Neural crest cell (in vitro differentiated cells): Measurements from ENCODE around the gene NPTN. TPM values are rescaled to one million over a fixed set of nuclear protein-coding genes. Genes with fewer than 3 reads are reported as not detected.
A peak's percentile ranks its signal among the peaks of the same experiment; 100 is the strongest.
"Not testable (repeated sequence)": the region's sequence is repeated elsewhere in the genome, so short reads cannot be mapped to it uniquely, and the experiment has no call there.

Experiments
- DNase-seq: peaks from one replicate; pipeline ENCODE4 v3.0.0; 2021; ENCODE audit warnings: low read depth, mixed read lengths, low spot score
- H3K27ac Mint-ChIP-seq: one replicate; pipeline ENCODE4 v1.8.0; 2021; ENCODE audit warnings: mild to moderate bottlenecking, mixed read lengths; ENCODE audit not compliant: unreplicated experiment
- H3K27me3 Mint-ChIP-seq: 2 replicates; pipeline ENCODE4 v1.8.0; 2021; ENCODE audit warnings: low read depth, mild to moderate bottlenecking, mixed read lengths
- H3K36me3 Mint-ChIP-seq: 2 replicates; pipeline ENCODE4 v1.8.0; 2021; ENCODE audit warnings: low read depth, mild to moderate bottlenecking, mixed read lengths
- H3K4me1 Mint-ChIP-seq: 2 replicates; pipeline ENCODE4 v1.8.0; 2021; ENCODE audit warnings: mixed read lengths
- H3K4me3 Mint-ChIP-seq: one replicate; pipeline ENCODE4 v1.8.0; 2021; ENCODE audit warnings: mild to moderate bottlenecking, mixed read lengths
- H3K9me3 Mint-ChIP-seq: 2 replicates; pipeline ENCODE4 v1.8.0; 2021; ENCODE audit warnings: mixed read lengths
- total RNA-seq: library from RNA; stranded (reverse); gene quantifications from 2 replicates; pipeline ENCODE4 v1.2.1, GENCODE V29; 2021
- TF ChIP-seq, protein P1 (sequence below): fragments of 200-600 bp; sonication (generic); conservative IDR thresholded peaks from 2 replicates; pipeline ENCODE4 v1.5.0; 2021; ENCODE audit warnings: antibody characterized with exemption, mild to moderate bottlenecking

Gene NPTN
- total RNA-seq, 1 donor from 2014 or later, result 54.9 TPM

DNA sequence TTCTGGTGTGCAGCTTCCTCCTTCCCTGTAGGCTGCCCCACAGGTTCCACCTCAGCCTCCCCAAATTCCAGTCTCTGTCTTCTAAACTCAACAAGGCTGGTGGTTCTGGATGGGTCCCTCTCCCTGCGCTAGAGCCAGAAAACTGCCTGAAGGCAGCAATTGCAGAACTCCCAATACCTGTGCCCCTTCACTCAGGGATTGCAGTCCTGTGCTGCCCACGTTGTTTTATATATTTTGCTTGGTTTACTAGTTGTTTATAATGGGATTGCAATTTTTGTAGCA is 14.8 kb upstream of the NPTN start:
- no peak for DNase-seq
- H3K9me3 Mint-ChIP-seq, result no peaks in the 10 kb centered on the region
- TF ChIP-seq, protein P1, sequence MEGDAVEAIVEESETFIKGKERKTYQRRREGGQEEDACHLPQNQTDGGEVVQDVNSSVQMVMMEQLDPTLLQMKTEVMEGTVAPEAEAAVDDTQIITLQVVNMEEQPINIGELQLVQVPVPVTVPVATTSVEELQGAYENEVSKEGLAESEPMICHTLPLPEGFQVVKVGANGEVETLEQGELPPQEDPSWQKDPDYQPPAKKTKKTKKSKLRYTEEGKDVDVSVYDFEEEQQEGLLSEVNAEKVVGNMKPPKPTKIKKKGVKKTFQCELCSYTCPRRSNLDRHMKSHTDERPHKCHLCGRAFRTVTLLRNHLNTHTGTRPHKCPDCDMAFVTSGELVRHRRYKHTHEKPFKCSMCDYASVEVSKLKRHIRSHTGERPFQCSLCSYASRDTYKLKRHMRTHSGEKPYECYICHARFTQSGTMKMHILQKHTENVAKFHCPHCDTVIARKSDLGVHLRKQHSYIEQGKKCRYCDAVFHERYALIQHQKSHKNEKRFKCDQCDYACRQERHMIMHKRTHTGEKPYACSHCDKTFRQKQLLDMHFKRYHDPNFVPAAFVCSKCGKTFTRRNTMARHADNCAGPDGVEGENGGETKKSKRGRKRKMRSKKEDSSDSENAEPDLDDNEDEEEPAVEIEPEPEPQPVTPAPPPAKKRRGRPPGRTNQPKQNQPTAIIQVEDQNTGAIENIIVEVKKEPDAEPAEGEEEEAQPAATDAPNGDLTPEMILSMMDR, result no peak
- H3K27me3 Mint-ChIP-seq, result peaks cover 22% of the 10 kb centered on the region
- H3K27ac Mint-ChIP-seq, result no peak overlapping the region
- H3K4me3 Mint-ChIP-seq, result no peak overlapping the region
- H3K36me3 Mint-ChIP-seq, result no peaks in the 10 kb centered on the region
- no peaks in the 10 kb centered on the region for H3K4me1 Mint-ChIP-seq

- no peak overlapping the region for H3K4me3 Mint-ChIP-seq
- no peaks in the 10 kb centered on the region for H3K9me3 Mint-ChIP-seq
- no peaks in the 10 kb centered on the region for H3K36me3 Mint-ChIP-seq
- H3K27ac Mint-ChIP-seq, result no peak overlapping the region
- no peaks in the 10 kb centered on the region for H3K4me1 Mint-ChIP-seq
- TF ChIP-seq, protein P1, result no peak
- peaks cover 20% of the 10 kb centered on the region for H3K27me3 Mint-ChIP-seq
- DNase-seq, result no peak
Measured at GRCh38 chr15:73647259-73648013, 14.2 kb upstream of the NPTN start.

- Mint-ChIP-seq H3K4me1 (peaks cover 10% of the 10 kb centered on the region), H3K27me3 (peaks cover 24% of the 10 kb centered on the region)
- not testable (repeated sequence) for DNase-seq, H3K4me3 Mint-ChIP-seq, H3K27ac Mint-ChIP-seq, H3K9me3 Mint-ChIP-seq, H3K36me3 Mint-ChIP-seq
Measured at GRCh38 chr15:73639464-73639863, 6.3 kb upstream of the NPTN start.

DNA sequence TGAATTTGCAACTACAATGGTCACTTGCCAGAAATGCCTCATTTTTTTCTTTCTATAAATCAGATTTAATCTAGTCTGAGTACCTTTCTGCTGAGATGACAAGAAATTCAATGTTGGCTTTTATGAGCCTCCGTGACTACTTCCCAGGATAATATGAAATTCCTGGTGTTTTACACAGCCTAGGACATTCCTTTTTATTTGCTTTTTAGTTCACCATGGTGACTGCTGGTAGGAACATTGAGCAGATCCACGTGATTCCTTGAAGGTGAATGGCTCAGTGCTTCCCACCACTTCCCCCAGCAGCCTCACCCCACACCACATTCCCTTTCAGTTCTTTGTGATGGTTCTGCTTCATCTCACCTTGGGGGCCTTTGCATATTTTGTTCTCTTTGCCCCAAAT is 4.3 kb upstream of the NPTN start:
- Mint-ChIP-seq H3K4me3 (no peak overlapping the region), H3K27ac (no peak overlapping the region), H3K27me3 (peaks cover 24% of the 10 kb centered on the region)

DNA sequence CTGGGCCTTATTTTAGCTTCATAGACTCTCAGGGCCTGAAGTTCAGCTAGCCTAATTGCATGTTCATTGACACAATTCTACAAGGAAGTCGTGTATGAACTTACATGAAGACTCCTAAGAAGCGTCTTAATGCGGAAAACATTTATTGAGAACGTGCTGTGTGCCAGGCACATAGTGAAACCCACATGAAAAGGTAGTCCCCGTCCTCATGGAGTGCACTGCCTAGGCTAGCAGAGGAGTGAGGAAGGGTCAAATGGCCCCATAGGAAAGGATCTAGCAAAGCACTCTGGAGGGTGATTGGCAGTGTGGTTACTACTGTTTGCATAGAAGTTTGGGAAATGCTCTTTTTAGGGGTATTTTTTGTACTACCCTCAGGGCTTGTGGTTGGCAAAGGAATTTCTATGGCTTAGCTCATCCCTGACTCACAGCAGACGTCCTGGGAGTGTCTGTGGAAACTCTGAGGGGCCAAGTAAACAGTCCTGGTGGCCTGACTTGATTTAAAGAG is 854 bp upstream of the NPTN start:
- Mint-ChIP-seq H3K36me3 (no peaks in the 10 kb centered on the region), H3K9me3 (no peaks in the 10 kb centered on the region), H3K27me3 (peaks cover 21% of the 10 kb centered on the region), H3K4me1 (peaks cover 41% of the 10 kb centered on the region), H3K4me3 (peak overlapping the region; percentile 90), H3K27ac (peak overlapping the region; percentile 95)
- TF ChIP-seq, protein P1, result no peak
- DNase-seq, result no peak

More for the DNA sequence above, 4.3 kb upstream of the NPTN start:
- Mint-ChIP-seq H3K9me3 (peaks cover 5% of the 10 kb centered on the region), H3K36me3 (no peaks in the 10 kb centered on the region), H3K4me1 (peaks cover 17% of the 10 kb centered on the region)
- DNase-seq, result no peak
- TF ChIP-seq, protein P1, result no peak

- TF ChIP-seq, protein P1, result no peak
- no peaks in the 10 kb centered on the region for H3K9me3 Mint-ChIP-seq
- peak overlapping the region; percentile 96 for H3K4me3 Mint-ChIP-seq
- H3K27me3 Mint-ChIP-seq, result peaks cover 14% of the 10 kb centered on the region
- no peaks in the 10 kb centered on the region for H3K36me3 Mint-ChIP-seq
- peak; percentile 23 for DNase-seq
- peaks cover 48% of the 10 kb centered on the region for H3K4me1 Mint-ChIP-seq
- H3K27ac Mint-ChIP-seq, result peak overlapping the region; percentile 45
Measured at GRCh38 chr15:73632670-73633058, 525 bp downstream of the NPTN start.
